PC-9 (cell line): ENCODE measurements around the gene GPRC6A. TPM values are rescaled to one million over a fixed set of nuclear protein-coding genes. Genes with fewer than 3 reads are reported as not detected.
"Not testable (repeated sequence)": the region's sequence is repeated elsewhere in the genome, so short reads cannot be mapped to it uniquely, and the experiment has no call there.

Experiments
- BruUV-seq: library from RNA; stranded (reverse); fragments of 400-500 nt; replicated peaks from 2 replicates; lab custom pipeline; 2021; lab: Mats Ljungman, UMichigan
- CTCF ChIA-PET: fragments of 300-600 bp; sonication (Branson Sonifier 250); formaldehyde crosslinking; loops from one replicate; lab custom pipeline; 2022; ENCODE audit warnings: antibody characterized with exemption; lab: Charles Lee
- POLR2A ChIA-PET: fragments of 300-600 bp; sonication (Branson Sonifier 250); formaldehyde crosslinking; loops from one replicate; lab custom pipeline; 2022; ENCODE audit warnings: antibody characterized with exemption; ENCODE audit not compliant: unreplicated experiment; lab: Charles Lee
- DNase-seq, 2 experiments: peaks; one replicate each; pipeline versions ENCODE4 v3.0.0 to v3.0.0-alpha.2; 2015 to 2022; ENCODE audit warnings: mixed read lengths in 1 of 2
- H2AFZ ChIP-seq: fragments of 200-600 bp; sonication (generic); 2 replicates; pipeline ENCODE4 v1.8.1; 2017; ENCODE audit warnings: antibody characterized with exemption
- H3F3A ChIP-seq: fragments of 200-600 bp; sonication (generic); 2 replicates; pipeline ENCODE4 v1.8.1; 2017; ENCODE audit warnings: antibody characterized with exemption, mild to moderate bottlenecking, low read depth; ENCODE audit not compliant: insufficient read depth
- H3K27ac ChIP-seq: fragments of 200-600 bp; sonication (generic); 2 replicates; pipeline ENCODE4 v1.6.1; 2016; ENCODE audit warnings: mixed run types
- H3K27me3 ChIP-seq: fragments of 200-600 bp; sonication (generic); 2 replicates; pipeline ENCODE4 v1.6.1; 2016; ENCODE audit warnings: low read depth, mixed run types; ENCODE audit not compliant: insufficient read depth
- H3K36me3 ChIP-seq: fragments of 200-600 bp; sonication (generic); 2 replicates; pipeline ENCODE4 v1.6.1; 2016; ENCODE audit warnings: low read depth, mixed run types
- H3K4me1 ChIP-seq: fragments of 200-600 bp; sonication (generic); replicated peaks from 2 replicates; pipeline ENCODE4 v1.6.1; 2016; ENCODE audit warnings: mixed run types; ENCODE audit not compliant: insufficient read depth
- H3K4me2 ChIP-seq: fragments of 200-600 bp; sonication (generic); 2 replicates; pipeline ENCODE4 v1.6.1; 2017; ENCODE audit warnings: mixed run types
- H3K4me3 ChIP-seq: fragments of 200-600 bp; sonication (generic); 2 replicates; pipeline ENCODE4 v1.6.1; 2016; ENCODE audit warnings: mixed run types
- H3K79me2 ChIP-seq: fragments of 200-600 bp; sonication (generic); 2 replicates; pipeline ENCODE4 v1.6.1; 2017; ENCODE audit warnings: low read depth, mixed run types
- H3K9me2 ChIP-seq: fragments of 200-600 bp; sonication (generic); 2 replicates; pipeline ENCODE4 v1.8.1; 2017; ENCODE audit warnings: mild to moderate bottlenecking; ENCODE audit not compliant: insufficient read depth
- H3K9me3 ChIP-seq: fragments of 200-600 bp; sonication (generic); 2 replicates; pipeline ENCODE4 v1.8.1; 2016; ENCODE audit warnings: low read depth; ENCODE audit not compliant: insufficient read depth
- H4K20me1 ChIP-seq: fragments of 200-600 bp; sonication (generic); 2 replicates; pipeline ENCODE4 v1.8.1; 2017; ENCODE audit not compliant: insufficient read depth
- EZH2 ChIP-seq: fragments of 200-600 bp; sonication (generic); IDR thresholded peaks from 2 replicates; pipeline ENCODE4 v1.8.0; 2017; ENCODE audit warnings: antibody characterized with exemption, low read depth
- intact Hi-C: fragments of 100-400 bp; cut with micrococcal nuclease; formaldehyde crosslinking; loops from one replicate; pipeline ENCODE4 v1.10.0; 2022; ENCODE audit not compliant: unreplicated experiment
- total RNA-seq: library from RNA; stranded (reverse); gene quantifications from 2 replicates; pipeline ENCODE4 v1.2.3, GENCODE V29; 2021
- TF ChIP-seq, protein P1 (sequence below): fragments of 200-600 bp; sonication (generic); conservative IDR thresholded peaks from 2 replicates; pipeline ENCODE4 v1.6.1; 2017; ENCODE audit warnings: mixed run types, antibody characterized with exemption, mild to moderate bottlenecking, moderate library complexity

Gene GPRC6A
- total RNA-seq, 1 experiment from 2014 or later, result not detected

GRCh38 chr6:116836606-116837342 is 7.9 kb upstream of the GPRC6A start:
- no peak for DNase-seq
- Histone ChIP-seq H3K27me3 (no peaks in the 10 kb centered on the region), H2AFZ (peak overlapping the region; percentile 48), H3K9me3 (no peaks in the 10 kb centered on the region; the same call in 1 of the 2 replicates), H3K36me3 (no peaks in the 10 kb centered on the region), H3K27ac (no peak overlapping the region), H3F3A (no peaks in the 10 kb centered on the region), H3K79me2 (no peaks in the 10 kb centered on the region), H3K4me1 (no peaks in the 10 kb centered on the region), H3K9me2 (no peaks in the 10 kb centered on the region), H3K4me3 (no peak overlapping the region), H3K4me2 (no peak overlapping the region), H4K20me1 (no peaks in the 10 kb centered on the region)
- BruUV-seq, result no TSS peak
- TF ChIP-seq, protein P1, sequence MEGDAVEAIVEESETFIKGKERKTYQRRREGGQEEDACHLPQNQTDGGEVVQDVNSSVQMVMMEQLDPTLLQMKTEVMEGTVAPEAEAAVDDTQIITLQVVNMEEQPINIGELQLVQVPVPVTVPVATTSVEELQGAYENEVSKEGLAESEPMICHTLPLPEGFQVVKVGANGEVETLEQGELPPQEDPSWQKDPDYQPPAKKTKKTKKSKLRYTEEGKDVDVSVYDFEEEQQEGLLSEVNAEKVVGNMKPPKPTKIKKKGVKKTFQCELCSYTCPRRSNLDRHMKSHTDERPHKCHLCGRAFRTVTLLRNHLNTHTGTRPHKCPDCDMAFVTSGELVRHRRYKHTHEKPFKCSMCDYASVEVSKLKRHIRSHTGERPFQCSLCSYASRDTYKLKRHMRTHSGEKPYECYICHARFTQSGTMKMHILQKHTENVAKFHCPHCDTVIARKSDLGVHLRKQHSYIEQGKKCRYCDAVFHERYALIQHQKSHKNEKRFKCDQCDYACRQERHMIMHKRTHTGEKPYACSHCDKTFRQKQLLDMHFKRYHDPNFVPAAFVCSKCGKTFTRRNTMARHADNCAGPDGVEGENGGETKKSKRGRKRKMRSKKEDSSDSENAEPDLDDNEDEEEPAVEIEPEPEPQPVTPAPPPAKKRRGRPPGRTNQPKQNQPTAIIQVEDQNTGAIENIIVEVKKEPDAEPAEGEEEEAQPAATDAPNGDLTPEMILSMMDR, result no peak
- no peak for TF ChIP-seq EZH2
- intact Hi-C loops, result no loop called here
- ChIA-PET POLR2A (no interaction called here), CTCF (no interaction called here)

DNA sequence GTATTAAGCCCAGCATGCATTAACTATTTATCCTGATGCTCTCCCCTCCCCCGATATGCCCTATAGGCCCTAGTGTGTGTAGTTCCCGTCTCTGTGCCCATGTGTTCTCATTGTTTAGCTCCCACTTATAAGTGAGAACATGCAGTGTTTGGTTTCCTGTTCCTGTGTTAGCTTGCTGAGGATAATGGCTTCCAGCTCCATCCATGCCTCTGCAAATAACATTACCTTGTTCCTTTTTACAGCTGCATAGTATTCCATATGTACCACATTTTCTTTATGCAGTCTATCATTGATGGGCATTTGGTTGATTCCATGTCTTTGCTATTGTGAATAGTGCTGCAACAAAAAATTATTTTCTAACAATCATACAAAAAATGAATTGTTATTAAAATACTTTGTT is 5.6 kb upstream of the GPRC6A start:
- H3K4me3 ChIP-seq, H3K4me1 ChIP-seq, H3F3A ChIP-seq, H3K27me3 ChIP-seq, H3K9me3 ChIP-seq, H3K27ac ChIP-seq, H3K4me2 ChIP-seq, H2AFZ ChIP-seq, DNase-seq, BruUV-seq, H3K36me3 ChIP-seq, CTCF ChIA-PET, H4K20me1 ChIP-seq, intact Hi-C loops, H3K79me2 ChIP-seq, POLR2A ChIA-PET, H3K9me2 ChIP-seq: not testable (repeated sequence)

DNA sequence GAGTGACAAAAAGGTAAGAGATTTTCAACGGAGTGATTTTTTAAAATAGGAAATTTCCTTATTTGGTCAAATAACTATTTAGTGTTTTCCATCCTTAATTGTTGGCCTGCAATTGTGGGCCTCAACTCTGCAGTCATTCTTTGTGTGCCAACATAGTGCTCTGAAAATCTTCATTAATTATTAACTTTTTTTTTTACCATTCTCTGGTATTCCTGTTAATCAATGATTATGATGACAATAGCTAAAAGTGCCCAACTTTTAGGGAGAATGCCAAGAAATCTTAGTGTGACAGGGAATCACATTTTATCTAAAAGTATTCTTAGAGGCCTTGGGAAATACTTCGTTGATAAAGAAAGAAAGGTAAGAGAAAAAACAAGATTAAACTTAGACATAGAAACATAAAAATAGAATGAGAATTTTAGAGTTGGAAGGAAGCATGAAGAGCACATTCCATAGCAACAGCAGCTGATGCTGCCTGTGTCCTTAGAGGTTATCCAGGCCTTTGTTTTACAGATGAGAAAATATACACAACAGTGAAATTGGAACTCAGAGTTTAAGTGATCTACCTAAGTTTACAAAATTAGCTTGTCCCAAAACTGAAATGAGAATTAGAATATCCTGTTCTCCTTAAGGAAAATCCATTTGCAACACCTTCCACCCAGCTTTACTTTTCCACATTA is 1.2 kb downstream of the GPRC6A start:
- Histone ChIP-seq H3F3A (no peaks in the 10 kb centered on the region), H3K27ac (no peak overlapping the region), H2AFZ (no peak overlapping the region), H3K9me2 (no peaks in the 10 kb centered on the region), H4K20me1 (no peaks in the 10 kb centered on the region), H3K9me3 (no peaks in the 10 kb centered on the region; the same call in none of the 2 replicates), H3K4me1 (no peaks in the 10 kb centered on the region), H3K27me3 (no peaks in the 10 kb centered on the region), H3K36me3 (no peaks in the 10 kb centered on the region), H3K4me3 (no peak overlapping the region), H3K4me2 (no peak overlapping the region), H3K79me2 (no peaks in the 10 kb centered on the region)
- no peak for DNase-seq
- TF ChIP-seq, protein P1, result no peak
- TF ChIP-seq EZH2, result no peak
- ChIA-PET CTCF (no interaction called here), POLR2A (no interaction called here)
- intact Hi-C loops, result no loop called here
- BruUV-seq, result no TSS peak

- H2AFZ ChIP-seq, H3K4me3 ChIP-seq, H3K79me2 ChIP-seq, H3K27me3 ChIP-seq, H3F3A ChIP-seq, BruUV-seq, H3K9me2 ChIP-seq, H3K9me3 ChIP-seq, H3K4me1 ChIP-seq, H3K36me3 ChIP-seq, DNase-seq, H3K4me2 ChIP-seq, POLR2A ChIA-PET, H3K27ac ChIP-seq, H4K20me1 ChIP-seq, intact Hi-C loops: not testable (repeated sequence)
- CTCF ChIA-PET, result interaction anchor here (0.6 kb wide), 1 partner anchor 46 kb away, joined by 3 read pairs; no protein-coding TSS in a partner anchor
Measured at GRCh38 chr6:116816336-116816735, 12.5 kb downstream of the GPRC6A start.
